Stimulated activated CD4-positive, alpha-beta T cell treated with anti-CD3 and anti-CD28 coated beads, Interleukin-12 subunit alpha, Interleukin-12 subunit beta, amount 100 ng/mL, for 48 hours (primary cell): ENCODE results near the gene PGBD1.
A peak's percentile ranks its signal among the peaks of the same experiment; 100 is the strongest.

Source experiments
- DNase-seq, 3 donors: peaks; one replicate each; pipeline ENCODE4 v3.0.0-alpha.2; 2020; ENCODE audit warnings: low read depth in 2 of 3, low spot score in 1 of 3

Gene PGBD1, protein sequence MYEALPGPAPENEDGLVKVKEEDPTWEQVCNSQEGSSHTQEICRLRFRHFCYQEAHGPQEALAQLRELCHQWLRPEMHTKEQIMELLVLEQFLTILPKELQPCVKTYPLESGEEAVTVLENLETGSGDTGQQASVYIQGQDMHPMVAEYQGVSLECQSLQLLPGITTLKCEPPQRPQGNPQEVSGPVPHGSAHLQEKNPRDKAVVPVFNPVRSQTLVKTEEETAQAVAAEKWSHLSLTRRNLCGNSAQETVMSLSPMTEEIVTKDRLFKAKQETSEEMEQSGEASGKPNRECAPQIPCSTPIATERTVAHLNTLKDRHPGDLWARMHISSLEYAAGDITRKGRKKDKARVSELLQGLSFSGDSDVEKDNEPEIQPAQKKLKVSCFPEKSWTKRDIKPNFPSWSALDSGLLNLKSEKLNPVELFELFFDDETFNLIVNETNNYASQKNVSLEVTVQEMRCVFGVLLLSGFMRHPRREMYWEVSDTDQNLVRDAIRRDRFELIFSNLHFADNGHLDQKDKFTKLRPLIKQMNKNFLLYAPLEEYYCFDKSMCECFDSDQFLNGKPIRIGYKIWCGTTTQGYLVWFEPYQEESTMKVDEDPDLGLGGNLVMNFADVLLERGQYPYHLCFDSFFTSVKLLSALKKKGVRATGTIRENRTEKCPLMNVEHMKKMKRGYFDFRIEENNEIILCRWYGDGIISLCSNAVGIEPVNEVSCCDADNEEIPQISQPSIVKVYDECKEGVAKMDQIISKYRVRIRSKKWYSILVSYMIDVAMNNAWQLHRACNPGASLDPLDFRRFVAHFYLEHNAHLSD

GRCh38 chr6:28281288-28282064, at the start of gene PGBD1:
Gene PGBD1 (plus strand): TSS chr6:28281572. CDS start chr6:28283814, 2,242 bp downstream.
- DNase-seq = peak in 2 of 3 donors; percentile 32 to 54

- DNase-seq = no peak
Measured at GRCh38 chr6:28232785-28233184, 48.6 kb upstream of the PGBD1 start.

DNA sequence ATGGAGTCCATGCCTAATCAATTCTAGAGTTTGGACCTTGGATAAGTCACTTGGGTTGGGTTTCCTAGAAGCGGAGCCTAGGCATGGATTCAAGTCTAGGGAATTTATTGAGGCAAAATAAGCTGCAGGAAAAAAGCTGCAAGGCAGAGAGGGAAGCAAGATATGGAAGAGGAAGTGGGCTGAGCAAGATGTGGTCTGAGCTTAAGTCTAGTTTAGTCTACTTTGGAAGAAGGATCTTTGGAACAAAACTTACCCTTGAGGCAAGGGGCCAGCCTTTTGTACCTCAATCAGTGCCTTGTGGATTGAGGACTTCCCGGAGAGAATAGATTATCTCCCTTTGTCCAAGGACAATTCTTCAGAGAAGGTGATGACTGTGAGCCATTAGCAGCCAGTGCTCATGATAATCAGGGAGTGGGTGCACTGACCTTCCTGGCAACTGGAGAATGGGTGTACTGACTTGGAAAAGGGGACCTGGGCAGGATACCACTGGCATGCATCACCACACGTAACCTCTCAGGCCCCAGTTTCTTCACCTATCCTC, 45.4 kb upstream of the PGBD1 start:
- DNase-seq = no peak

DNA sequence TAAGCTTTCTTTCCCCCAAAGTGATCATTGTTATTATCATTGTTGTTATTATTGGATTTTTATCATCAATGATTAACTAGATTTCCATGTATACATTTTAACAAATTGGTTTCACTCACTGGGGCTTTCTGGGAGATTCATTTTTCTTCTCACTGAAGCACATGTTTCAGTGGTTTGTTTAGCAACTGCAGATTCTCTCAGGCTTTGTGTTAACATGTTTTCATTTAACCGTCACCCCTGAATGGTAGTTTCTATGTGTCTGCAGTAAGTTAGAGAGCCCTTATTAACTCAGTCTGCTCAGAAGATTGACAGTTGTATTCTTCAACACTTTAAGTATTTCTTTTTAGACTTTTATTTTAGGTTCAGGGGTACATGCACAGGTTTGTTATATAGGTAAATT, 41.7 kb upstream of the PGBD1 start:
- no peak for DNase-seq

DNA sequence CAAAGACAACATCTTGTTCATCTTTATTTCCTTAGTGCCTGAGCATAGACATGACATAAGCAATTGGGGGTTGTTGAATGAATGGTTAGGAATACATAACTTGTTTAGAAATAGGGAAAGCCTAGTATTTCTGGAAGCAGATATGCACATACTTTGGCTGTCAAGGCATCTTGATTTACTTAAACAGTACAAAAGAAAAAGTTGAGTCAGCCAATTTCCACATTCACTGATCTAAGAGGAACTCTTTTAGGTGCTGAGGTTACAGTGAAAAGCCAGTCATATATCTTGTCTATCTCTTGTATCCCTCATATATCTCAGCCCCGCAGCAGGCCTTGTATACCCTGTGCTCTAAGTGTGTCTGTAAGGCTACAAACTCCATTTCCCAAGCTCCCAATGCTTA, 40.9 kb upstream of the PGBD1 start:
- DNase-seq = no peak

DNA sequence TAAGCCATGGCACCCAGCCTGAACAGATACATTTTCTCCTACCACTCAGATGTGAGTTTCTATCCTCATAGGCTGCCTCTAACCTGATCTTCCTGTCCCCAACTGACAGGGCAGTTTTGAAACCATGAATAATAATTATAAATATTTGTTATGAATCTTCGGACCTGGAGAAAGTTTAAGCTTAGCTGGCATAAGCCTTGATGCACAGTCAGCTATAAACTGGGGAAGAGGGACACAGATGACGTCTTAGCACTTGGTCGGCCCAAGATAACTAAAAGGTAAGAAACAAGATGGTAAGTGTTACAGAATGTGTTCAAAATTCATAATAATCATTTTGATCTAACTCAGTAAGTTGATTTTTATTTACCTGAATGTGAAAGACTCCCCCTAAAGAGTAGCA, 37.4 kb upstream of the PGBD1 start:
- no peak for DNase-seq

DNA sequence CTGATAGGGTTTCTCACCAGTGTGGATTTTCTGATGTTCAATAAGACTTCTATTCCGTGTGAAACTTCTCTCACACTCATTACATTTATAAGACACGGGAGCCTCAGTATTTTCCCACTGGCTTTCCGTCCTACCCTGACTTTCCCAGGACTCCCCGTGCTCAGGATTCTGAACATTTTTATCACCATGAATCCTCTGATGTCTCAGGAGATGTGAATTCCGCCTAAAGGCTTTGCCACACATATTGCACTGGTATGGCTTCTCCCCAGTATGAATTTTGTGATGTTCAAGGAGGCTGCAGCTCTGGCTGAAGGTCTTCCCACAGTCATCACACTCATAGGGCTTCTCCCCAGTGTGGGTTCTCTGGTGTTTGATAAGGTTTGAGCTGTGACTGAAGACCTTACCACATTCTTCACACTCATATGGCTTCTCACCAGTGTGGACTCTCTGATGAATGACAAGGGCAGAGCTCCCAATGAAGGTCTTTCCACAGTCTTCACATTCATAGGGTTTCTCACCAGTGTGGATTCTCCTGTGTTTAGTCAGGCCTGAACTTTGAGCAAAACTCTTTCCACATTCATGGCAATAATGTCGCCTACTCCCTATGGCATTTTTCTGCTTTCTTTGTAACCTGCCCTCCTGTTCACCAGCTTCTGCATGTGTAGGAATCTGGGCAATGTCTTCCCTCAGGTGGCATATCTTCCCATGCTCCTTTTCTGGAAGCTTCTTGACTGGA, 36.0 kb upstream of the PGBD1 start:
- DNase-seq = no peak

DNA sequence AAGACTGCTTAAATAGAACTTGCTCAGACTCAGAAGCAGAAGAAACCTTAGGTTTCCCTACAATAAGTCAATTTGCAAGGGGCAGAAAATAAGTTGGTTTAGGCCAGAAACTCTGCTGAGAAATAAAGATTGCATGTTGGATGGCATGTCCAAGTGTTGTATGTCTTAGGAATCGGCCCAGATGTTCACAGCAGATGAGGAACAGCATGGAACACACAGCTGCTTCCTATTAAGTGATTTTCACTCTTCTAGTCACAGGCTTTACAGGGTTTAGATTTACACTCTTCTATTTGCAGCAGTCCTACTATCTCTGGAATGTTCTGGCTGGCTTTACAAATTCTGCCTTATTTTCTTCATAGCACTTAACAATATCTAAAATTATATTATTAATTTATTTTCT, 32.5 kb upstream of the PGBD1 start:
- DNase-seq = no peak

DNA sequence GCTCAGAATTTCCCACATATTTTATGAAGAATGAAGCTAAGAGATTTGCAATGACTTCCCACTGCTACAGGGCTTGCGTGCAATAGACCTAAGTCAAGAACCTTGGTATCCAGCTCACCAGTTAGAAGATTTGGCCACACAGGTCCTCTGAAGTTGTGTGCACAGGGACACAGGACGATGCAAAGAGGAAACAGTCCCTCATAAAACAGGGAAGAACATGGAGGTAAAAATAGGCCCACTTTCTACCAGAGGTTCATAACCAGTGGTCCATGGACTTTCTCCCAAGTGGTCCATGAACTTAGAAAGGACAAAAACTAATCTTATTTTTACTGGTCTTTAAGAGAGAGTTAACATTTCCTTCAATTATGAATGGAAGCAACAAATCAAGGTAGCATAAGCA, 30.6 kb upstream of the PGBD1 start:
- DNase-seq = no peak

- peak in 1 of 3 donors; percentile 28 for DNase-seq
Measured at GRCh38 chr6:28251661-28252008, 29.7 kb upstream of the PGBD1 start.

DNA sequence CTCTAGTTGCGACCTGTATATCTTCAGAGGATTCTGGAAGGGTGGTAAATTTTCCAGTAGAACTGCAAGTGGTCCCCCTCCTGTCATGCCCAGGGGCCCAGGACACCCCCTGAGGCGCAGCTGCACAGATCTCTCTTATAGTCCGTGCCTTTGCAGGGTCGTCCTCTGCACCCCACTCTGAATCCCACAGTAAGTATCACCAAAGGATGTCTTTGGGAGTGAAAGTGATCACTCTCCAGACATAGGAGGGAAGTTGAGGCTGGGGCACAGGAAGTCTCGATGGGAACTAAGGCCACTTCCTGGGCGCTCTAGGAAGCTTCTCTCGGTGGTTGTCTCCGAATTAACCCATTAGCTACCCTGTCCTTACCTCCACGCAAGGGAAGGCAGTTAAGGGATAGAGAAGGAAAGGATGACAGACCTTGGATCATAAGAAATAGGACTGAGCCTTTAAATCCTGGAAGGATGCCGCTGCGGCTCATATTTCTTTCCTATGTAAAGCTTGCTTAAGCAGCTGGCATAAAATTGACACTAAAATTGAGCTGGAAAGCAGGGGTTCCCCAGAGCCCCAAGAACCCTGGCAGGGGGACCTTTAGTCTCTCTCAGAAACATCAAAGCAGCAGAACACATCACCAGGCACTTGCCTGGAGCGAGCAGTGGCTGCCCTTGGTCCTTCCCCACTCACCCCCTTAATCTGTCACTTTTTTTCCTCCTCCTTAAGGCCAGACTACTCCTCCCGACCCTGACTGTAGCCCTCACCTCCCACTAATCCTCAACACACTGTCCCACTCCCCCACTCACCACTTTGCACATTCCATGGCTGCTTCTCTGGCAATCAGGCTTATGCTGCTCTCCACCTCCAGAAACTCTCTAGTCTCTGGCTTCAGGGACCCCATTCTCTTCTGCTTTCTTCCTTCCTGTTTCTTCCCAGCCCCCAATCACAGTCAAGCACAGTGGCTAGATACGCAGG, 29.1 kb upstream of the PGBD1 start, which contains the start of gene ZKSCAN4:
ZKSCAN4 (minus strand) TSS at position 261 of the 967 bp plus-strand sequence. CDS start 289 bp downstream, outside the sequence.
- DNase-seq = peak; percentile 59 to 88 (median 70)

GRCh38 chr6:28254121-28254519, 27.3 kb upstream of the PGBD1 start:
- DNase-seq = no peak

DNA sequence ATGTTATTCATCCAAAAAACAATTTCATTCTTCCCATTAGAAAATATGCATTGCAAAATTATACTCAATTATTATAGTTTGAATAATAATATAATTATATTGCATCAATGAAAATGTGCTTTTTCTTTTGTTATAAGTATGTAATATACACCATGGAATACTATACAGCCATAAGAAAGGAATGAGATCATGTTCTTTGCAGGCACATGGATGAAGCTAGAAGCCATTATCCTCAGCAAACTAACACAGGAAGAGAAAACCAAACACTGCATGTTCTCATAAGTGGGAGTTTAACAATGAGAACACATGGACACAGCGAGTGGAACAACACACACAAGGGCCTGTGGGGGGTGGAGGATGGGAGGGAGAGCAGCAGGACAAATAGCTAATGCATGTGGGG, 24.3 kb upstream of the PGBD1 start:
- DNase-seq = no peak

DNA sequence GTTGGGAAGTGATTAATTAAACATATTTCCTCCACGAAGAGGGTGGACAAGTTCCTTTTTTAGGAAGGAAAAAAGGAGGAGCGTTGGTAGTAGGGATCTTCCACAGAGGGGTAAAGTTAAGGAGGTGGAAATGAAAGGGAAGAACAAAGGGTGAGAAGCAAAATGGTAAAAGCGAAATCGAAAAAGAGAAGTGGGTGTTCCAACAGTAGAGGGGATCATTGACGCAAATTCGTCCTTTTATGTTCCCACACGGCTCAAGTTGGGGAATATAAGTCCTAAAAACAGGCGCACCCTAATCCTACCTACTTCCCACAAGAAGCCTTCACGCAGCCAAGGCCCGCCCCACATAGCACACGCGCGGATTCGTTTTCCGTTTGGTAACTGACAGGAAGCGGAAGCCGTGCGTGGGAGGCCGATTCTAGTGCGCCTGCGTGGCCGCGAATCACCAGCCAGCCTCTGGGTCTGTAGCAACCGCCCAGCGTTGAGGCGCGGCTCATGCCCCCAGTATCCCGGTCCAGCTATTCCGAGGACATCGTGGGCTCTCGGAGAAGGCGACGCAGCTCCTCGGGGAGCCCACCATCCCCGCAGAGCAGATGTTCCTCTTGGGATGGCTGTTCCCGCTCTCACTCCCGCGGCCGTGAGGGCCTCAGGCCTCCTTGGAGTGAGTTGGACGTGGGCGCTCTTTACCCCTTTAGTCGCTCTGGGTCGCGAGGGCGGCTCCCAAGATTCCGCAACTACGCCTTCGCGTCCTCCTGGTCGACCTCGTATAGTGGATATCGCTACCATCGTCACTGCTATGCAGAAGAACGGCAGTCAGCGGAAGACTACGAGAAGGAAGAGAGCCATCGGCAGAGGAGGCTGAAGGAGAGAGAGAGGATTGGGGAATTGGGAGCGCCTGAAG, 22.2 kb upstream of the PGBD1 start, which contains the start of gene NKAPL:
NKAPL (plus strand) TSS at position 421 of the 901 bp plus-strand sequence; CDS start at position 496, 75 bp downstream.
- DNase-seq = peak; percentile 42 to 62 (median 48)

DNA sequence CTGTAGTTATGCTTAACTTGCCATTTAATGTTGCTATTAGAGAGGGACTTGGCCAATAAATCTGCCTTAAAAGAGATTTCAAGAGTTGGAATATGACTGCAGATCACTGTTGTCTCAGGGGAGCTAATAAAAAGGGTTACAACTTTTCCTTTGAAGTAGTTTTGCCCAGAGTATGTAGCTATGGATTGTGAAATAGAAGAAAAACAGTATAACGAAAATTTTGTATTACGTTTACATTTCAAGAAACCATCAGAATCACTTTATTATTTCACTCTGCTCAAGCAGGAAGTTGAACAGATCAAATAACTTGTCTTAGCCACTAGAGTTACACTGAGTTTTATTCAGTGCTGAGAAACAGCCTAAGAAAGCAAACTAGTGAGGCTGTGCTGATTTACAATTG, 17.4 kb upstream of the PGBD1 start:
- DNase-seq = no peak

- DNase-seq = no peak
Measured at GRCh38 chr6:28264834-28265401, 16.5 kb upstream of the PGBD1 start.

DNA sequence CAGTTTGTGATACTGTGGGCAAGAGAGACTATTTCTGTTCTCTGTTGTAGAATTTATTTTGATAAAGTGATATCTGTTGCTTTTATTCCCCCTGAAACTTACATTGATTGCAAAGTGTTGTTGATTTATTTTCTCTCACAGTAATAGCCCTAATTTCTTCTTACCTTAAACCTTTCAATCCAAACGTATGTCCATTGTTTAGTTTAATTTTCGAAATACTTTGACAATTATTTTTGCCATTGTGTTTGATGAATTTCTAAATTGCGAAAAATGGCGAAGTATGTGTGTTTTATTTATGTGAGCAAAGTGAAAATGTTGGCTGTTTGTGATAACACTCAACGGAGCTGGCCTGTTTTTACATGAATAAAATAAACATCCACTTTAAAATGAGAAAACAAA, 14.8 kb upstream of the PGBD1 start:
- no peak for DNase-seq
